ENCODE data around the gene DNAH11. TPM values are rescaled to one million over a fixed set of nuclear protein-coding genes. Genes with fewer than 3 reads are reported as not detected.

DNAH11 gene
- total and polyA plus RNA-seq, 2 of the 13 experiments (the other 11 are each of a cell fraction or from before 2014, with no cell fraction given): not detected

DNA sequence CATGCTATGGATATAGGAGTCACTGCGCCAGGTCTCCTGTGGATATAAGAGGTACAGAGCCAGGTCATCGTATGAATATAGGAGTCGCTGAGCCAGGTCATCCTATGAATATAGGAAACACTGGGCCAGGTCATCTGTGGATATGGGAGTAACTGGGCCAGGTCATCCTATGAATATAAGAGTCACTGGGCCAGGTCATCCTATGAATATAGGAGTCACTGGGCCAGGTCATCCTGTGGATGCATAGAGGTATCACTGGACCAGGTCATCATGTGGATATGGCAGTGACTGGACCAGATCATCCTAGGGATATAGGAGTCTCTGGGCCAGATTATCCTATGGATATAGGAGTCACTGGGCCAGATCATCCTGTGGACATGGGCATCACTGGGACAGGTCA lies 181.7 kb downstream of the DNAH11 start:
- no peak overlapping the region for H3K4me2 ChIP-seq (ENCODE audit: low read depth, low read length)
- H2AFZ ChIP-seq (ENCODE audit: low read length): no peak overlapping the region
- no TSS peak for BruUV-seq (replicated peaks)
- no peaks in the 10 kb centered on the region for H3K79me2 ChIP-seq (ENCODE audit: insufficient read depth, low read length)
- POLR2A ChIA-PET: no interaction called here
- intact Hi-C loops (cut with micrococcal nuclease; ENCODE audit: unreplicated experiment) (no loop called here), in situ Hi-C loops (cut with HindIII; ENCODE audit: extremely low pct_ligation_motif_present, low pct_unique_long_range_greater_than_20kb) (no loop called here)
- no peaks in the 10 kb centered on the region for H3K9me3 ChIP-seq (ENCODE audit: low read length)
- CTCF ChIA-PET (ENCODE audit: low intra/inter-chr PET ratio, low total read pairs): no interaction called here
- WGBS (ENCODE audit: low lambda C conversion rate): 70% methylated on average over 3 of the region's 3 CpGs
- no peak overlapping the region for H3K9ac ChIP-seq (ENCODE audit: insufficient read depth, low read depth, low read length)
- H3K27me3 ChIP-seq (ENCODE audit: control insufficient read depth in 1 of 2, insufficient read depth in 2 of 2, low read length in 2 of 2): no peaks in the 10 kb centered on the region
- no peaks in the 10 kb centered on the region for H3K36me3 ChIP-seq (replicated peaks in 1 of 2; ENCODE audit: control insufficient read depth in 1 of 2, insufficient read depth in 2 of 2, low read length in 2 of 2)
- no peak for DNase-seq (ENCODE audit: low spot score)
- no peaks in the 10 kb centered on the region for H3K4me1 ChIP-seq (ENCODE audit: insufficient read depth, low read length)
- H3K27ac ChIP-seq (ENCODE audit: extremely low read length, insufficient read depth, low read length): no peak overlapping the region
- ATAC-seq: no peak
- H3K4me3 ChIP-seq (replicated peaks in 1 of 3; ENCODE audit: insufficient read depth in 1 of 3, low read depth in 2 of 3, low read length in 3 of 3): no peak overlapping the region
- TF ChIP-seq ZNF674 (CRISPR knock-in tag; IDR thresholded peaks at IDR 0.05; ENCODE audit: low read depth) (no peak), TSC22D2 (CRISPR knock-in tag; IDR thresholded peaks at IDR 0.05; ENCODE audit: borderline replicate concordance) (no peak), MXI1 (IDR thresholded peaks at IDR 0.05; ENCODE audit: borderline replicate concordance, low read depth, low read length) (no peak), ZNF34 (CRISPR knock-in tag; IDR thresholded peaks at IDR 0.05; ENCODE audit: borderline replicate concordance) (no peak), ZNF234 (CRISPR knock-in tag; conservative IDR thresholded peaks at IDR 0.05) (no peak), SIN3B (IDR thresholded peaks at IDR 0.05; ENCODE audit: low read length) (no peak), GATAD2A (CRISPR knock-in tag; IDR thresholded peaks at IDR 0.05) (no peak), ZNF839 (CRISPR knock-in tag; IDR thresholded peaks at IDR 0.05; ENCODE audit: borderline replicate concordance) (no peak)
- TF ChIP-seq, protein P1, sequence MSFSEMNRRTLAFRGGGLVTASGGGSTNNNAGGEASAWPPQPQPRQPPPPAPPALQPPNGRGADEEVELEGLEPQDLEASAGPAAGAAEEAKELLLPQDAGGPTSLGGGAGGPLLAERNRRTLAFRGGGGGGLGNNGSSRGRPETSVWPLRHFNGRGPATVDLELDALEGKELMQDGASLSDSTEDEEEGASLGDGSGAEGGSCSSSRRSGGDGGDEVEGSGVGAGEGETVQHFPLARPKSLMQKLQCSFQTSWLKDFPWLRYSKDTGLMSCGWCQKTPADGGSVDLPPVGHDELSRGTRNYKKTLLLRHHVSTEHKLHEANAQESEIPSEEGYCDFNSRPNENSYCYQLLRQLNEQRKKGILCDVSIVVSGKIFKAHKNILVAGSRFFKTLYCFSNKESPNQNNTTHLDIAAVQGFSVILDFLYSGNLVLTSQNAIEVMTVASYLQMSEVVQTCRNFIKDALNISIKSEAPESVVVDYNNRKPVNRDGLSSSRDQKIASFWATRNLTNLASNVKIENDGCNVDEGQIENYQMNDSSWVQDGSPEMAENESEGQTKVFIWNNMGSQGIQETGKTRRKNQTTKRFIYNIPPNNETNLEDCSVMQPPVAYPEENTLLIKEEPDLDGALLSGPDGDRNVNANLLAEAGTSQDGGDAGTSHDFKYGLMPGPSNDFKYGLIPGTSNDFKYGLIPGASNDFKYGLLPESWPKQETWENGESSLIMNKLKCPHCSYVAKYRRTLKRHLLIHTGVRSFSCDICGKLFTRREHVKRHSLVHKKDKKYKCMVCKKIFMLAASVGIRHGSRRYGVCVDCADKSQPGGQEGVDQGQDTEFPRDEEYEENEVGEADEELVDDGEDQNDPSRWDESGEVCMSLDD (CRISPR knock-in tag; IDR thresholded peaks at IDR 0.05; ENCODE audit: borderline replicate concordance): no peak
- TF ChIP-seq, protein P2, sequence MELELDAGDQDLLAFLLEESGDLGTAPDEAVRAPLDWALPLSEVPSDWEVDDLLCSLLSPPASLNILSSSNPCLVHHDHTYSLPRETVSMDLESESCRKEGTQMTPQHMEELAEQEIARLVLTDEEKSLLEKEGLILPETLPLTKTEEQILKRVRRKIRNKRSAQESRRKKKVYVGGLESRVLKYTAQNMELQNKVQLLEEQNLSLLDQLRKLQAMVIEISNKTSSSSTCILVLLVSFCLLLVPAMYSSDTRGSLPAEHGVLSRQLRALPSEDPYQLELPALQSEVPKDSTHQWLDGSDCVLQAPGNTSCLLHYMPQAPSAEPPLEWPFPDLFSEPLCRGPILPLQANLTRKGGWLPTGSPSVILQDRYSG (CRISPR knock-in tag; IDR thresholded peaks at IDR 0.05): no peak
- no peaks in the 10 kb centered on the region for H4K20me1 ChIP-seq (ENCODE audit: insufficient read depth, low read length)
- no peak for FAIRE-seq

Data from HepG2 (cell line).